Gastrocnemius medialis (tissue), 4 donors: ENCODE measurements around the gene GPALPP1. TPM values are rescaled to one million over a fixed set of nuclear protein-coding genes. Genes with fewer than 3 reads are reported as not detected.
"Not testable (repeated sequence)": the region's sequence is repeated elsewhere in the genome, so short reads cannot be mapped to it uniquely, and the experiment has no call there.

Source experiments
- ATAC-seq, 2 donors: fragments of 150-250 bp; one replicate each; pipeline ENCODE4 v1.9.1; 2016
- DNase-seq, 2 donors: peaks; one replicate each; pipeline ENCODE4 v3.0.0-alpha.2; 2019
- H3K27ac ChIP-seq, 4 donors: fragments of 200-600 bp; sonication (generic); 1 replicate in 1 of 4; 2 replicates in 3 of 4; pipeline ENCODE4 v1.5.1; 2016 to 2018; ENCODE audit warnings: mild to moderate bottlenecking in 2 of 4, moderate library complexity in 1 of 4
- H3K27me3 ChIP-seq, 3 donors: fragments of 200-600 bp; sonication (generic) in 2 of 3; 1 replicate in 1 of 3; 2 replicates in 2 of 3; pipeline versions ENCODE4 v1.5.1 to v1.6.0; 2016 to 2019; ENCODE audit warnings: mild to moderate bottlenecking in 1 of 3, moderate library complexity in 1 of 3
- H3K36me3 ChIP-seq, 2 donors: fragments of 200-600 bp; sonication (generic) in 1 of 2; one replicate each; pipeline ENCODE4 v1.5.1; 2017 to 2018
- H3K4me1 ChIP-seq, 2 donors: fragments of 200-600 bp; sonication (generic) in 1 of 2; one replicate each; pipeline ENCODE4 v1.5.1; 2016 to 2017; ENCODE audit warnings: mild to moderate bottlenecking in 2 of 2
- H3K4me3 ChIP-seq, 4 donors: fragments of 200-600 bp; sonication (generic) in 3 of 4; 1 replicate in 1 of 4; 2 replicates in 3 of 4; pipeline ENCODE4 v1.5.1; 2016 to 2019; ENCODE audit warnings: mild to moderate bottlenecking in 2 of 4
- H3K9me3 ChIP-seq, 3 donors: fragments of 200-600 bp; sonication (generic) in 2 of 3; 1 replicate in 1 of 3; 2 replicates in 2 of 3; pipeline ENCODE4 v1.5.1; 2016 to 2019
- POLR2A ChIP-seq, 2 donors: fragments of 450-650 bp; IDR thresholded peaks; one replicate each; pipeline ENCODE4 v1.6.1; 2017; ENCODE audit warnings: antibody characterized with exemption in 2 of 2, mild to moderate bottlenecking in 2 of 2, moderate library complexity in 2 of 2
- in situ Hi-C, 4 donors: fragments of 200-750 bp; cut with MboI; loops; one replicate each; pipeline versions ENCODE4 v1.15.0 to v1.8.0; 2017; ENCODE audit warnings: low sequenced_read_pairs in 4 of 4
- intact Hi-C: fragments of 100-400 bp; cut with DNase I; formaldehyde crosslinking; loops from one replicate; pipeline ENCODE4 v1.15.1; 2023; ENCODE audit warnings: low total_unique reads
- total RNA-seq, 4 donors: library from RNA; depleted of rRNA; stranded (reverse); fragments of >200 nt; gene quantifications; one replicate each; pipeline versions ENCODE4 v1.1.0 to v1.2.3, GENCODE V29; 2016
- TF ChIP-seq, protein P1 (sequence below), 5 experiments: fragments of 450-650 bp in 3 of 5; fragments of 200-600 bp in 2 of 5; sonication (generic) in 2 of 5; IDR thresholded peaks in 4 of 5; conservative IDR thresholded peaks in 1 of 5; 1 replicate in 4 of 5; 2 replicates in 1 of 5; pipeline ENCODE4 v1.5.1; 2016 to 2019; ENCODE audit warnings: antibody characterized with exemption in 5 of 5, mild to moderate bottlenecking in 3 of 5, moderate library complexity in 3 of 5

The GPALPP1 gene
- total RNA-seq, 4 donors from 2014 or later = 6.4 to 16.2 (median 9.6) TPM

DNA sequence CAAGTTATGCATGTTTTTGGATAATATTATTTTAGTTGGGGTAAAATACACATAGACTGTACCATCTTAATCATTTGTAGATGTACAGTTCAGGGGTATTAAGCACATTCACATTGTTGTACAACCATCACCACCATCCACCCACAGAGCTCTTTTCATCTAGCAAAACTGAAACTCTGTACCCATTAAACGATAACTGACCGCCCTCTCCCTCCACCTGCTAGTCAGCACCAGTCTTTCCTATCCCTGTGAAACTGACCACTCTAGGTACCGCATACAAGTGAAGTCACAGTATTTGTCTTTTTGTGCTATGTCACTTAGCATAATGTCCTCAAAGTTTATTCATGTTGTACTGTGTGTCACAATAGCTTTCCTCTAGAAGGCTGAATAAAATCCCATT lies 70.7 kb downstream of the GPALPP1 start:
- Histone ChIP-seq H3K4me1 (peaks cover 5 to 10% of the 10 kb centered on the region in 2 donors), H3K36me3 (no peaks in the 10 kb centered on the region), H3K4me3 (no peak overlapping the region), H3K9me3 (no peaks in the 10 kb centered on the region), H3K27ac (no peak overlapping the region), H3K27me3 (no peaks in the 10 kb centered on the region)
- in situ Hi-C loops = no loop called here
- intact Hi-C loops = loop anchor here (5.0 kb wide), 1 partner anchor 217 kb away; no protein-coding TSS in a partner anchor
- DNase-seq = no peak
- ATAC-seq = no peak
- TF ChIP-seq, protein P1, sequence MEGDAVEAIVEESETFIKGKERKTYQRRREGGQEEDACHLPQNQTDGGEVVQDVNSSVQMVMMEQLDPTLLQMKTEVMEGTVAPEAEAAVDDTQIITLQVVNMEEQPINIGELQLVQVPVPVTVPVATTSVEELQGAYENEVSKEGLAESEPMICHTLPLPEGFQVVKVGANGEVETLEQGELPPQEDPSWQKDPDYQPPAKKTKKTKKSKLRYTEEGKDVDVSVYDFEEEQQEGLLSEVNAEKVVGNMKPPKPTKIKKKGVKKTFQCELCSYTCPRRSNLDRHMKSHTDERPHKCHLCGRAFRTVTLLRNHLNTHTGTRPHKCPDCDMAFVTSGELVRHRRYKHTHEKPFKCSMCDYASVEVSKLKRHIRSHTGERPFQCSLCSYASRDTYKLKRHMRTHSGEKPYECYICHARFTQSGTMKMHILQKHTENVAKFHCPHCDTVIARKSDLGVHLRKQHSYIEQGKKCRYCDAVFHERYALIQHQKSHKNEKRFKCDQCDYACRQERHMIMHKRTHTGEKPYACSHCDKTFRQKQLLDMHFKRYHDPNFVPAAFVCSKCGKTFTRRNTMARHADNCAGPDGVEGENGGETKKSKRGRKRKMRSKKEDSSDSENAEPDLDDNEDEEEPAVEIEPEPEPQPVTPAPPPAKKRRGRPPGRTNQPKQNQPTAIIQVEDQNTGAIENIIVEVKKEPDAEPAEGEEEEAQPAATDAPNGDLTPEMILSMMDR (IDR thresholded peaks at IDR 0.05 in 4 of 5, conservative IDR thresholded peaks at IDR 0.05 in 1 of 5) = no peak
- TF ChIP-seq POLR2A (IDR thresholded peaks at IDR 0.05) = no peak

DNA sequence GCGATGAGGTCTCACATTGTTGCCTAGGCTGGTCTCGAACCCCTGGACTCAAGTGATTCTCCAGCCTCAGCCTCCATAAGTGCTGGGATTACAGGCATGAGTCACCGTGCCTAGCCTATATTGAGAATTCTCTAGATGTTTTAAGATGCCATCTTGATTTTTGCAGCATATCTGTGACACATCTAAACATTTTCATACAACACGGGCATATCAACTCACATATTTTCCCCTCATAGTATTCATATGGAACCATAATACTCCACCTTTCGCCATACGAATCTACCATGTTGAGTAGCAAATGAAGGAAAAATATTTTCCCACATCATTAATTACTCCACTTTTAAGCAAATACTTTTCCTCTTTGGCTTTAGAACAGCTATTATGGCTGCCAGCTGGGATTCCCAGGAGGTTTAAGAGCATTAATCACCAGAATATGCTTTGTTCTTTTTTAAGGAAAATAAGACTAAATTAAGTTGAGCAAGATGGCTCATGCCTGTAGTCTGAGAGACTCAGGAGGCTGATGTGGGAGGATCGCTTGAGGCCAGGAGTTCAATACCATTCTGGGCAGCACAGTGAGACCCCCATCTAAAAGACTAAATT lies 74.0 kb downstream of the GPALPP1 start:
- DNase-seq = no peak
- H3K36me3 ChIP-seq = no peaks in the 10 kb centered on the region
- H3K4me3 ChIP-seq = no peak overlapping the region
- H3K27ac ChIP-seq = no peak overlapping the region
- no peaks in the 10 kb centered on the region for H3K27me3 ChIP-seq
- intact Hi-C loops (loop anchor here (5.0 kb wide), 1 partner anchor 214 kb away; no protein-coding TSS in a partner anchor), in situ Hi-C loops (no loop called here)
- H3K9me3 ChIP-seq = no peaks in the 10 kb centered on the region
- no peak for ATAC-seq
- no peaks in the 10 kb centered on the region for H3K4me1 ChIP-seq
- TF ChIP-seq, protein P1 (IDR thresholded peaks at IDR 0.05 in 4 of 5, conservative IDR thresholded peaks at IDR 0.05 in 1 of 5) = no peak
- no peak for TF ChIP-seq POLR2A (IDR thresholded peaks at IDR 0.05)

DNA sequence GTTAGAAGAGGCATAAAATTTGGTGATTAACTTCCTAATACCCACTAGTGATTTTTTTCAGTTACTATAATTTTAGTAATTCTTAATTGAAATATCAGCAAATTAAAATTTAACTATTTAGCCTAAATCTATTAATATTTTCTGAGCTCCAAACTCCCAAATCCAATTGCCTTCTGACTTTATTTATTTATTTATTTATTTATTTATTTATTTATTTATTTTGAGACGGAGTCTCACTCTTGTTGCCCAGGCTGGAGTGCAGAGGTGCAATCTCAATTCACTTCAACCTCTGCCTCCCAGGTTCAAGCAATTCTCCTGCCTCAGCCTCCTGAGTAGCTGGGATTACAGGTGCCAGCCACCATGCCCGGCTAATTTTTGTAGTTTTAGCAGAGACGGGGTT lies 74.6 kb downstream of the GPALPP1 start:
- H3K4me3 ChIP-seq, DNase-seq, in situ Hi-C loops, H3K27me3 ChIP-seq, H3K27ac ChIP-seq, H3K36me3 ChIP-seq, H3K9me3 ChIP-seq, H3K4me1 ChIP-seq, ATAC-seq: not testable (repeated sequence)
- intact Hi-C loops = loop anchor here (5.0 kb wide), 1 partner anchor 213 kb away; no protein-coding TSS in a partner anchor

DNA sequence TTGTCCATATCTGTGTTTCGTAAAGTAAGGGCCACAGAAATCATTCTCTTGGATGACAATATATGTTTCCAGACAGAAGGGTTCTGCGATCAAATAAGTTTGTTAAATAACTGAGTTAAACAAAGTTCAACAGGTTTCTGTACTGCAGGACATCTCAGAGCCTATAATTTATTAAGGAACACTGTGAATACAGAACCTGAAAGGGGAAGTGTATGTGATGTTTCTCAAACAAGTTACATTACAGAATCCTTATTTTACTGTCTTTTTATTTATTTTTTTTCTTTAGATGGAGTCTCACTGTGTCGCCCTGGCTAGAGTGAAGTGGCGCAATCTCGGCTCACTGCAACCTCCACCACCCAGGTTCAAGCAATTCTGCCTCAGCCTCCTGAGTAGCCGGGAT lies 75.6 kb downstream of the GPALPP1 start:
- TF ChIP-seq POLR2A (IDR thresholded peaks at IDR 0.05) = no peak
- TF ChIP-seq, protein P1 (IDR thresholded peaks at IDR 0.05 in 4 of 5, conservative IDR thresholded peaks at IDR 0.05 in 1 of 5) = no peak
- Histone ChIP-seq H3K4me3 (no peak overlapping the region), H3K36me3 (no peaks in the 10 kb centered on the region), H3K4me1 (no peaks in the 10 kb centered on the region), H3K9me3 (no peaks in the 10 kb centered on the region), H3K27me3 (no peaks in the 10 kb centered on the region), H3K27ac (no peak overlapping the region)
- in situ Hi-C loops (no loop called here), intact Hi-C loops (loop anchor here (5.0 kb wide), 1 partner anchor 212 kb away; no protein-coding TSS in a partner anchor)
- ATAC-seq (no peak), DNase-seq (no peak)

DNA sequence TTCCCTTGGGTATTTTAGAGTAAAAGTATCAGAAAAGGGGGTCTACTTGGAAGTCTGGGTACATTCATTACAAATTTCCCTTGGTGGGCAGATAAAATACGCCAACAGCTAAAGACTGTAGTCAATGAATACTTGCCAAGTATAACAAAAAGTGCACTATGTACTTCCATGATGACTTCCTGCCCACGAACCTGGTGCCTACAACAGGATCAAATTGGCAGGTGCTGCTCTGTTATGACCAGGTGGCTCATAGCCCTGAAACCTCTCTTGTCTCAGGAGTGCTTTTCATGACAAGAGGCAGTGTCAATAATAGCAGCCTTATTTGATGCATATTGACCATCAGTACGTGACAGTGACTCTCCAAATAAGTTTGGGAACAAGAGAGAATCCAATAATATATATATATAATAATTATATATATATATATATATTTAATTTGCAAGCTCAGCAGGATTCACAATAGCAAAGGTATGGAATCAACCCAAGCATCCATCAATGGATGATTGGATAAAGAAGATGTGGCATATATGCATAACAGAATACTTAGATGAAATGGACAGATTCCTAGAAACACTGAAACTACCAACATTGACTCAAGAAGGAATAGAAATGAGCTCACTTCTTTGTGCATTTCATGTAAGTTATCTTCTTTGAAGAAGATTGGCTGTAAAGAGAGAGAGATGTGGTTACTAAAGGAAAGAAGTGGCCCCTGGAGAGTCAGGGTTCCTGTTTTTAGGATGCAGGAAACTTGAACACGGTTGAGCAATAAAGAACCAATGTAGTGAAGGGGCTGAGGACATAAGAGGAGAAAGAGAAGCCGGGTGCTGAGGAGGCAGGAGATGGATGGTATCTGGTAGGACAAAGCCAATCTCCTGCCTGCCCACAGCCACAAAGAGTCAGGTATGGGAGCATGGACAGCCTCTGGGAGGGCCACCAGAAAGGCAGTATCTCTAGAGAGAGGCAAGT lies 79.0 kb downstream of the GPALPP1 start:
- no peak for TF ChIP-seq POLR2A (IDR thresholded peaks at IDR 0.05)
- TF ChIP-seq, protein P1 (IDR thresholded peaks at IDR 0.05 in 4 of 5, conservative IDR thresholded peaks at IDR 0.05 in 1 of 5) = no peak
- H3K27me3 ChIP-seq = no peaks in the 10 kb centered on the region
- intact Hi-C loops (no loop called here), in situ Hi-C loops (no loop called here)
- no peaks in the 10 kb centered on the region for H3K4me1 ChIP-seq
- no peak for DNase-seq
- no peaks in the 10 kb centered on the region for H3K9me3 ChIP-seq
- no peak overlapping the region for H3K4me3 ChIP-seq
- ATAC-seq = no peak
- no peaks in the 10 kb centered on the region for H3K36me3 ChIP-seq
- no peak overlapping the region for H3K27ac ChIP-seq
